Endothelial cell of umbilical vein (primary cell): ENCODE data around the gene MAST4. TPM values are rescaled to one million over a fixed set of nuclear protein-coding genes. Genes with fewer than 3 reads are reported as not detected.

Source experiments
- BruUV-seq: library from RNA; stranded (reverse); fragments of 400-500 nt; replicated peaks from 2 replicates; lab custom pipeline; 2021; lab: Mats Ljungman, UMichigan
- CTCF ChIA-PET: fragments of 300-600, 350-600 bp; sonication (Branson Sonifier 250); formaldehyde crosslinking; loops from one replicate; lab custom pipeline; 2021; ENCODE audit warnings: antibody characterized with exemption, inconsistent platforms; lab: Charles Lee
- POLR2A ChIA-PET: fragments of 300-600, 350-600 bp; sonication (Branson Sonifier 250); formaldehyde crosslinking; loops from one replicate; lab custom pipeline; 2021; ENCODE audit warnings: antibody characterized with exemption, inconsistent platforms; lab: Charles Lee
- DNase-seq: peaks from one replicate; pipeline ENCODE4 v3.0.0-alpha.2; 2011; ENCODE audit warnings: low read depth, low spot score
- FAIRE-seq: peaks from 2 replicates; lab custom pipeline; 2011; peaks lifted over from hg19 to GRCh38; lab: Jason Lieb, UNC
- H2AFZ ChIP-seq: 2 replicates; pipeline ENCODE4 v1.6.0; 2012; ENCODE audit warnings: low read depth, low read length, control low read depth, inconsistent platforms
- H3K27ac ChIP-seq: 2 replicates; pipeline ENCODE4 v1.5.1; 2011; ENCODE audit warnings: low read depth, mild to moderate bottlenecking, control low read depth, low read length, moderate library complexity; ENCODE audit not compliant: insufficient read depth
- H3K27me3 ChIP-seq, 2 experiments: 2 replicates each; pipeline versions ENCODE4 v1.6.0 to v1.6.1; 2011; ENCODE audit warnings: low read length in 2 of 2, mixed read lengths in 1 of 2; ENCODE audit not compliant: control insufficient read depth in 2 of 2, insufficient read depth in 2 of 2
- H3K36me3 ChIP-seq, 2 experiments: 2 replicates in 1 of 2; 3 replicates in 1 of 2; pipeline ENCODE4 v1.5.1; 2011; ENCODE audit warnings: low read length in 2 of 2, mild to moderate bottlenecking in 1 of 2, moderate library complexity in 1 of 2; ENCODE audit not compliant: control insufficient read depth in 2 of 2, insufficient read depth in 2 of 2; ENCODE audit errors: extremely low read depth in 1 of 2
- H3K4me1 ChIP-seq: 3 replicates; pipeline ENCODE4 v1.5.1; 2011; ENCODE audit warnings: mild to moderate bottlenecking, low read length; ENCODE audit not compliant: control insufficient read depth, insufficient read depth; ENCODE audit errors: extremely low read depth
- H3K4me2 ChIP-seq: 2 replicates; pipeline ENCODE4 v1.6.1; 2011; ENCODE audit warnings: low read length, control low read depth, mixed read lengths; ENCODE audit not compliant: insufficient read depth
- H3K4me3 ChIP-seq, 3 experiments: fragments of 200-600 bp in 1 of 3; sonication (generic), shearing (Covaris generic) in 1 of 3; replicated peaks in 1 of 3; 2 replicates each; pipeline ENCODE4 v1.5.1; 2011 to 2016; ENCODE audit warnings: control low read depth in 3 of 3, low read length in 3 of 3, mild to moderate bottlenecking in 2 of 3, inconsistent platforms in 1 of 3, low read depth in 1 of 3, moderate library complexity in 1 of 3; ENCODE audit not compliant: insufficient read depth in 1 of 3
- H3K79me2 ChIP-seq: 2 replicates; pipeline ENCODE4 v1.6.0; 2012; ENCODE audit warnings: low read length, inconsistent platforms; ENCODE audit not compliant: control insufficient read depth, insufficient read depth
- H3K9ac ChIP-seq: replicated peaks from 2 replicates; pipeline ENCODE3; 2011; ENCODE audit warnings: low read length, control low read depth; ENCODE audit not compliant: insufficient read depth; ENCODE audit errors: extremely low read depth
- H3K9me1 ChIP-seq: replicated peaks from 3 replicates; pipeline ENCODE4 v1.6.0; 2011; ENCODE audit warnings: mild to moderate bottlenecking, low read length; ENCODE audit not compliant: control insufficient read depth, insufficient read depth; ENCODE audit errors: extremely low read depth
- H3K9me3 ChIP-seq: replicated peaks from 2 replicates; pipeline ENCODE4 v1.5.1; 2012; ENCODE audit warnings: low read length, inconsistent platforms; ENCODE audit not compliant: control insufficient read depth, insufficient read depth
- H4K20me1 ChIP-seq: replicated peaks from 2 replicates; pipeline ENCODE3; 2011; ENCODE audit warnings: mild to moderate bottlenecking, low read length; ENCODE audit not compliant: control insufficient read depth, insufficient read depth; ENCODE audit errors: extremely low read depth
- CTCF ChIP-seq, 2 donors: IDR thresholded peaks; 1 replicate in 1 of 2; 2 replicates in 1 of 2; pipeline ENCODE4 v1.5.1; 2011; ENCODE audit warnings: low read length in 2 of 2, mild to moderate bottlenecking in 2 of 2, moderate library complexity in 2 of 2, control low read depth in 1 of 2, inconsistent platforms in 1 of 2, low read depth in 1 of 2; ENCODE audit not compliant: insufficient read depth in 1 of 2; ENCODE audit errors: extremely low read depth in 1 of 2
- EZH2 ChIP-seq: IDR thresholded peaks from 2 replicates; pipeline ENCODE4 v1.6.1; 2012; ENCODE audit warnings: borderline replicate concordance, low read depth, mild to moderate bottlenecking, moderate library complexity, low read length, inconsistent platforms; ENCODE audit not compliant: severe bottlenecking
- FOS ChIP-seq: IDR thresholded peaks from 2 replicates; pipeline ENCODE4 v1.6.1; 2011; ENCODE audit warnings: mild to moderate bottlenecking, low read length, moderate library complexity, borderline replicate concordance; ENCODE audit not compliant: insufficient read depth
- GATA2 ChIP-seq: IDR thresholded peaks from 2 replicates; pipeline ENCODE4 v1.7.0; 2011; ENCODE audit warnings: low read depth, mild to moderate bottlenecking, moderate library complexity, mixed read lengths, low read length; ENCODE audit not compliant: insufficient read length, insufficient read depth
- JUN ChIP-seq: IDR thresholded peaks from 2 replicates; pipeline ENCODE4 v1.6.1; 2011; ENCODE audit warnings: borderline replicate concordance, low read depth; ENCODE audit not compliant: insufficient read length, insufficient read depth
- MYC ChIP-seq: IDR thresholded peaks from one replicate; pipeline ENCODE4 v1.6.1; 2011; ENCODE audit warnings: mild to moderate bottlenecking, low read depth, low read length
- POLR2A ChIP-seq: IDR thresholded peaks from 2 replicates; pipeline ENCODE4 v1.6.1; 2012; ENCODE audit warnings: low read depth, mild to moderate bottlenecking, control low read depth, low read length
- POLR2AphosphoS5 ChIP-seq: IDR thresholded peaks from 2 replicates; pipeline ENCODE4 v1.6.1; 2012; ENCODE audit warnings: low read depth, mild to moderate bottlenecking, control low read depth, low read length, moderate library complexity; ENCODE audit not compliant: insufficient read depth
- dilution Hi-C: fragments of 300-500 bp; cut with MboI; formaldehyde crosslinking; loops from one replicate; pipeline ENCODE4 v1.15.0; 2019; ENCODE audit warnings: low sequenced_read_pairs; ENCODE audit not compliant: extremely low pct_ligation_motif_present
- intact Hi-C: fragments of 100-400 bp; cut with micrococcal nuclease; formaldehyde crosslinking; loops from one replicate; pipeline ENCODE4 v1.10.0; 2022
- polyA plus RNA-seq, 4 experiments: library from polyadenylated mRNA; depleted of rRNA in 3 of 4; stranded (reverse) in 3 of 4; unstranded in 1 of 4; fragments of >200 nt; gene quantifications; 2 replicates each; pipeline versions ENCODE4 v1.2.1 to v1.2.3, GENCODE V29; 2011 to 2012; ENCODE audit warnings: missing spikeins in 1 of 4
- total RNA-seq: library from RNA; stranded (reverse); gene quantifications from 2 replicates; pipeline ENCODE4 v1.2.3, GENCODE V29; 2021
- TF ChIP-seq, protein P1 (sequence below): IDR thresholded peaks from 2 replicates; pipeline ENCODE4 v1.6.1; 2011; ENCODE audit not compliant: insufficient read depth, insufficient read length

The MAST4 gene
- total and polyA plus RNA-seq, 2 donors (not counting 3 experiments of a cell fraction or from before 2014, with no cell fraction given): 40.2 to 116 TPM

- BruUV-seq: no TSS peak
- Histone ChIP-seq H4K20me1 (no peaks in the 10 kb centered on the region), H3K9ac (no peak overlapping the region), H3K4me3 (no peak overlapping the region), H3K27me3 (peaks cover 4 to 25% of the 10 kb centered on the region in 2 experiments), H3K36me3 (no peaks in the 10 kb centered on the region), H3K4me1 (no peaks in the 10 kb centered on the region), H3K79me2 (no peaks in the 10 kb centered on the region), H3K27ac (no peak overlapping the region), H2AFZ (no peak overlapping the region), H3K4me2 (no peak overlapping the region), H3K9me1 (no peaks in the 10 kb centered on the region), H3K9me3 (no peaks in the 10 kb centered on the region)
- POLR2A ChIA-PET: no interaction called here
- FAIRE-seq (no peak), DNase-seq (no peak)
- intact Hi-C loops: no loop called here
- dilution Hi-C loops: no loop called here
- TF ChIP-seq JUN (no peak), CTCF (IDR thresholded peaks at IDR 0.05; ENCODE audit: extremely low read depth in 1 of 2, insufficient read depth in 1 of 2, low read depth in 1 of 2, low read length in 2 of 2) (no peak), FOS (no peak), POLR2A (no peak), GATA2 (no peak), EZH2 (no peak), POLR2AphosphoS5 (no peak), MYC (no peak)
- TF ChIP-seq, protein P1, sequence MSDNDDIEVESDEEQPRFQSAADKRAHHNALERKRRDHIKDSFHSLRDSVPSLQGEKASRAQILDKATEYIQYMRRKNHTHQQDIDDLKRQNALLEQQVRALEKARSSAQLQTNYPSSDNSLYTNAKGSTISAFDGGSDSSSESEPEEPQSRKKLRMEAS: no peak
- CTCF ChIA-PET: no interaction called here
Measured at GRCh38 chr5:66738136-66738535, 141.9 kb downstream of the MAST4 start.
